IPS-15b (cell line): ENCODE results near the gene PLEKHM1.
"Not testable (repeated sequence)": the region's sequence is repeated elsewhere in the genome, so short reads cannot be mapped to it uniquely, and the experiment has no call there.

Source experiments
- H3K27me3 ChIP-seq: one replicate; pipeline ENCODE4 v1.6.1; 2013; ENCODE audit warnings: low read length; ENCODE audit not compliant: control insufficient read depth, insufficient read depth
- H3K36me3 ChIP-seq: one replicate; pipeline ENCODE4 v1.6.1; 2013; ENCODE audit warnings: low read length; ENCODE audit not compliant: control insufficient read depth, insufficient read depth
- H3K4me1 ChIP-seq: one replicate; pipeline ENCODE4 v1.6.1; 2013; ENCODE audit warnings: mild to moderate bottlenecking, low read length; ENCODE audit not compliant: control insufficient read depth, insufficient read depth
- H3K4me3 ChIP-seq: one replicate; pipeline ENCODE4 v1.5.1; 2013; ENCODE audit warnings: low read depth, low read length
- H3K9ac ChIP-seq: one replicate; pipeline ENCODE4 v1.6.1; 2013; ENCODE audit warnings: low read depth, mild to moderate bottlenecking, low read length
- H3K9me3 ChIP-seq: one replicate; pipeline ENCODE4 v1.6.1; 2013; ENCODE audit warnings: mild to moderate bottlenecking, low read length; ENCODE audit not compliant: control insufficient read depth, insufficient read depth

Gene PLEKHM1

DNA sequence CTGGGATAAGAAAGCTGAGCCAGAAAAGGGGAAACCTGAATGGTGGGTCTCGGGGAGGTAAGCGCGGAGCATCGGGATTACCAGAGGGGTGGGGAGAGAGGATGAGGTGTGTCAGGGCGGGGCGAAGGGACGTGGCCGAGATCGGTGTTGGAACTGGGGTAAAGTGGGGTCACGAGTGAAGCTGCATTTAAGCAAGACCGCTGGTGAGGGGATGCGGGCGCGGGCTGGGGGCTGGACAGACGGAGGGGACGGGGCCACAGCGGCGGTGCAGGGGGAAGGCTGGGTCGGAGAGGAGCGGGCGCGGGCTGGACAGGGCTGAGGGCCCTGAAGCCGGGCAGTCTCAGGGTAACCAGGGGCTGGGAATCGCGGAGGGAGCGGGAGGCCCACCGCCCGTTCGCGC, 323 bp downstream of the PLEKHM1 start:
- H3K9ac ChIP-seq, H3K4me1 ChIP-seq: not testable (repeated sequence)

DNA sequence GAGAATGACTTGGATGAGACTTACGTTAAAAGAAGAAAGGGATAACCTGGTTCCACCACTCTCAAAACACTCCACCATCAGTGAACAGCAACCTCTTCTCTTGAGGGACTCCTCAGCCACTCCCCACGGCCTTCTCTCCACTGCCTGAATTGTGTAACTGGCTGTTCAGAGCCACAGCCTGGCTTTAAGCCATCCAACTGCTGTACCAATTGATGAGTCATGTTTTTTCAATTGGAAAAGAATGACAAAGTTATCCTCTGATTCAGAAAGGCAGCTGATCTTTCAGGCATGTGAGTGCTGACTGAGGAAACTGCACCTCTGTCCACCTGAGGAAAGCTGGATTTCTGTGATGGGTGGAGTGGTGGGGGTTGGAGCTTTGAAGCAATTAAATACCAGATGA, 2.8 kb downstream of the PLEKHM1 start:
- not testable (repeated sequence) for H3K9me3 ChIP-seq, H3K4me3 ChIP-seq, H3K27me3 ChIP-seq, H3K9ac ChIP-seq, H3K36me3 ChIP-seq, H3K4me1 ChIP-seq

More for the DNA sequence above, 323 bp downstream of the PLEKHM1 start:
- H3K4me3 ChIP-seq: peak overlapping the region; percentile 50
- H3K27me3 ChIP-seq, H3K36me3 ChIP-seq, H3K9me3 ChIP-seq: not testable (repeated sequence)

GRCh38 chr17:45483591-45484216, 6.8 kb downstream of the PLEKHM1 start:
- H3K9ac ChIP-seq, H3K27me3 ChIP-seq, H3K4me1 ChIP-seq, H3K36me3 ChIP-seq, H3K4me3 ChIP-seq, H3K9me3 ChIP-seq: not testable (repeated sequence)

- H3K4me3 ChIP-seq, H3K27me3 ChIP-seq, H3K4me1 ChIP-seq, H3K36me3 ChIP-seq, H3K9ac ChIP-seq, H3K9me3 ChIP-seq: not testable (repeated sequence)
Observed at GRCh38 chr17:45483177-45483576, 7.3 kb downstream of the PLEKHM1 start.

GRCh38 chr17:45482317-45482716, 8.2 kb downstream of the PLEKHM1 start:
- not testable (repeated sequence) for H3K4me1 ChIP-seq, H3K4me3 ChIP-seq, H3K9me3 ChIP-seq, H3K9ac ChIP-seq, H3K36me3 ChIP-seq, H3K27me3 ChIP-seq

DNA sequence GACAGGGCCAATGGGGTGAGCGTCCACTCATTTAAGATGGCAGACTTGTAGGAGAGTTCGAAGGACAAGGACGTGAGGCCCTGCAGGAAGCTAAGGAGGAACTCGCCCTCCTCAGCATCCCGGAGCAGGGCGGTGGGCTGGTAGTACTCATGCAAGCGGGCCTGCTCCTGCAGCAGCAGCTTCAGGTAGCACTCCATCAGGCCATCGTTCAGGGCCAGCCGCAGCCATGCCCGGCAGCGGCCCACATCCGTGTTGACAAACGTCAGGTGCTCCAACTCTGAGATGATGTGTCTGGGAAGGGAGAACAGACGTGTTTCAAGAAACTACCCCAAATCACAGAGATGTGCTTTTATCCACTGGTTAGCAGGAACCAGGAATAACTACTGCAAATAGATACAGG, 15.1 kb downstream of the PLEKHM1 start:
- H3K9ac ChIP-seq, H3K4me1 ChIP-seq, H3K9me3 ChIP-seq, H3K27me3 ChIP-seq, H3K4me3 ChIP-seq, H3K36me3 ChIP-seq: not testable (repeated sequence)

DNA sequence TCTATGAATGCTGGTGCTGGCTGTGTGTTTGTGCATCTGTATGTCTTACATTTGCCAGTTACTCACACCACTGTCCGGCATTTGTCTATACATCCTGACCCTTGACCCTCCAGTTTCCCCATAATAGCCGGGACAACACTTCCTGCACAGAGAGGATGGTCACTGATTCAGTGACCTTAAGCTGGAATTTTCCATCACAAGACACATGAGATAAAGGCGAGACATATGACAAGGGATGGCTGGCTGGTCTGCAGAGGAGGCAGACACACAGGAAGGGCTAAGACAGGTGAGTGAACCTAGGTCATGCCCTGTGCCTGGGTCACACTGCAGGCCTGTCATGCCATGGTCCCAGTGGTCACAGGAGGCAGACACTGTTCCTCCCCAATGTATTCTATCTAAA, 18.3 kb downstream of the PLEKHM1 start:
- not testable (repeated sequence) for H3K27me3 ChIP-seq, H3K9me3 ChIP-seq, H3K9ac ChIP-seq, H3K4me3 ChIP-seq, H3K36me3 ChIP-seq, H3K4me1 ChIP-seq

- H3K9ac ChIP-seq, H3K9me3 ChIP-seq, H3K36me3 ChIP-seq, H3K4me1 ChIP-seq, H3K4me3 ChIP-seq, H3K27me3 ChIP-seq: not testable (repeated sequence)
Observed at GRCh38 chr17:45469204-45469563, 21.3 kb downstream of the PLEKHM1 start.

- H3K9ac ChIP-seq, H3K4me1 ChIP-seq, H3K4me3 ChIP-seq, H3K9me3 ChIP-seq, H3K36me3 ChIP-seq, H3K27me3 ChIP-seq: not testable (repeated sequence)
Observed at GRCh38 chr17:45468293-45469203, 22.0 kb downstream of the PLEKHM1 start.

DNA sequence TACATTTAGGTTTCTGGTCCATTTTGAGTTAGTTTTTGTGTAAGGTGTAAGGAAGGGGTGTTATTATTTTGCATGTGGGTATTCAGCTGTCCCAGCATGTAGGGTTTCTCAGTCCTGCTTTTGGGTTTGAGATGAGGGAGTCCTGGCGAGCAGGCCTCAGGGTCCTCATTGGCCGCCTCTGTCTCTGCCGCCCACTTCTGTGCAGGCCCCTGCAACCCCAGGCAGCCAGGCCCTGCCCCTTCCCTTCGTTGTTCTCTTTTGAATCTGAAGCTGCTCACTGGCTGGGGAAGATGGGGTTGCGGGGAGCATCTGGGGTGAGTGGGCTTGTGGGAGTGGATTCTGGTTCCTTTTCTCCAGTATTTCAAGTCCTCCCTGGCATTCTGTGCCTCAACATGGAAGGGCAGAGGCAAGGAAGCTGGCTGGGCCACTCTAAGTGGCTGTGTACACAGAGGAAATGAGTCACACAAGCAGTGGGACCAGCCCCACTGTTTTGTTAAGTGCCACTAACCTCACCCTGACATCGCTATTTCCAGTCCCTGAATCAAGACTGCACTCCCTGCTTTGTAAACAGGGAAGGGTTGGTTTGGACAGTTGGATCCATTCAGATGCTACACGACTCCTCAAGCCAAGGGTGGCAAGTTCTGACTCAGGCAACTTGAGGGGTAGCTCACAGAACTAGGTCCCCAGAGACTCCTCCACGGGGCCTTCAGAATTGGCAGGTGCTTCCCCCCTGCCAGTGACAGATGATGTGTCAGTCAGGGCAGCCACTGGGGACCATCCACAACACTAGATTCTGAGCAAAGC, 28.8 kb downstream of the PLEKHM1 start:
- not testable (repeated sequence) for H3K36me3 ChIP-seq, H3K4me3 ChIP-seq, H3K9me3 ChIP-seq, H3K4me1 ChIP-seq, H3K9ac ChIP-seq, H3K27me3 ChIP-seq

DNA sequence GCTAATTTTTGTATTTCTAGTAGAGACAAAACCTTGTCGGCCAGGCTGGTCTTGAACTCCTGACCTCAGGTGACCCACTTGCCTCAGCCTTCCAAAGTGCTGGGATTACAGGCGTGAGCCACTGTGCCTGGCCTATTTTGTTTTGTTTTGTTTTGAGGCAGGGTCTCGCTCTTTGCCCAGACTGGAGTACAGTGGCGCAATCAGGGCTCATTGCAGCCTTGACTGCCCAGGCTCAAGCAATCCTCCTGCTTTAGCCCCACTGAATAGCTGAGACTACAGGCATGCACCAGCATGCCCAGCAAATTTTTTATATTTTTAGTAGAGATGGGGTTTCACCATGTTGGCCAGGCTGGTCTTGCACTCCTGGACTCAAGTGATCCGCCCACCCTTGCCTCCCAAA, 30.1 kb downstream of the PLEKHM1 start:
- not testable (repeated sequence) for H3K9me3 ChIP-seq, H3K4me3 ChIP-seq, H3K4me1 ChIP-seq, H3K27me3 ChIP-seq, H3K9ac ChIP-seq, H3K36me3 ChIP-seq

DNA sequence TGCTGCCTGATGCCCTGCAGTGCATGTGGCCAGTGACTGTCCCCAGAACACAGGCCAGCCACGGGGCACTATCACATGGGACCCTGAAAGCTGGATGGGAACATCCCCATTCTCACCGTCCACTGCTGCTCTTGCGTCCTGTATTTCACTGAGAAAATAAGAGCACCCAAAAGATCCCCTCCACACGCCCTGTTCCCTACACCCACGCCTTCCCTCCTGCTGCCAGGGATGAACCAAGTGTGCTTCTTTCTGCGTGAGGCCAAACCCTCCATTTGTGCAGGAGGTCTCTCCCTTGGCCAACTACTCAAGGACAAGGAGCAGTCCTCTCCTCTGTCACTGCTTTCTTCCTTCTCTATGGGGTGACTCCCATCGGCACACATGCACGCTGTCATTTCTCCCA, 36.2 kb downstream of the PLEKHM1 start:
- not testable (repeated sequence) for H3K27me3 ChIP-seq, H3K9ac ChIP-seq, H3K9me3 ChIP-seq, H3K36me3 ChIP-seq, H3K4me3 ChIP-seq, H3K4me1 ChIP-seq
